ENCODE data around the gene ZKSCAN5.

- no peak for TF ChIP-seq CTCF (IDR thresholded peaks at IDR 0.05)
- no peak for TF ChIP-seq ZFX (IDR thresholded peaks at IDR 0.05; ENCODE audit: borderline replicate concordance)
Measured at GRCh38 chr7:99490878-99491277, 13.6 kb upstream of the ZKSCAN5 start.

Measured in 22Rv1 (cell line).